ENCODE measurements around the gene PAF1.
A peak's percentile ranks its signal among the peaks of the same experiment; 100 is the strongest.

Gene PAF1

GRCh38 chr19:39390751-39391437, at the start of gene PAF1, which contains the start of gene MED29:
Gene PAF1, minus strand, starts transcription at chr19:39391106. Its CDS starts 242 bp downstream, at chr19:39390864.
Gene MED29, plus strand, starts transcription at chr19:39391378. Its CDS starts 45 bp downstream, at chr19:39391423.
- peak; percentile 93 to 96 for DNase-seq

- no peak for DNase-seq
Observed at GRCh38 chr19:39438270-39438934, 47.5 kb upstream of the PAF1 start.

GRCh38 chr19:39436350-39436716, 45.4 kb upstream of the PAF1 start:
- DNase-seq: no peak

- DNase-seq: peak; percentile 99 to 100
Observed at GRCh38 chr19:39435499-39436349, 44.8 kb upstream of the PAF1 start, which contains the start of gene RPS16. Gene RPS16, minus strand, starts transcription at chr19:39435949. Its CDS starts 54 bp downstream, at chr19:39435895.

GRCh38 chr19:39434123-39435076, 43.5 kb upstream of the PAF1 start:
- DNase-seq: no peak

- no peak for DNase-seq
Observed at GRCh38 chr19:39433480-39434079, 42.7 kb upstream of the PAF1 start.

GRCh38 chr19:39432677-39433025, 41.7 kb upstream of the PAF1 start:
- no peak for DNase-seq

- DNase-seq: peak; percentile 49 to 61
Observed at GRCh38 chr19:39430675-39431593, 40.0 kb upstream of the PAF1 start.

GRCh38 chr19:39428283-39429112, 37.6 kb upstream of the PAF1 start:
- DNase-seq: no peak

- no peak for DNase-seq
Observed at GRCh38 chr19:39427707-39428106, 36.8 kb upstream of the PAF1 start.

- no peak for DNase-seq
Observed at GRCh38 chr19:39426170-39426569, 35.3 kb upstream of the PAF1 start.

- no peak for DNase-seq
Observed at GRCh38 chr19:39425744-39426143, 34.8 kb upstream of the PAF1 start.

GRCh38 chr19:39424934-39425333, 34.0 kb upstream of the PAF1 start:
- DNase-seq: no peak

- DNase-seq: no peak
Observed at GRCh38 chr19:39423258-39424086, 32.6 kb upstream of the PAF1 start.

- no peak for DNase-seq
Observed at GRCh38 chr19:39422020-39422419, 31.1 kb upstream of the PAF1 start.

- DNase-seq: no peak
Observed at GRCh38 chr19:39420769-39421168, 29.9 kb upstream of the PAF1 start.

GRCh38 chr19:39419003-39419402, 28.1 kb upstream of the PAF1 start:
- no peak for DNase-seq

GRCh38 chr19:39417463-39418181, 26.7 kb upstream of the PAF1 start:
- no peak for DNase-seq

Data from activated CD4-positive, alpha-beta T cell treated with anti-CD3 and anti-CD28 coated beads, Interleukin-2, amount 50 U/mL, for 4 hours (primary cell).